ENCODE data around the gene VPS33A. TPM values are rescaled to one million over a fixed set of nuclear protein-coding genes. Genes with fewer than 3 reads are reported as not detected.

Gene VPS33A
- total RNA-seq, 1 experiment from 2014 or later: 35.2 TPM

- Histone ChIP-seq H3K4me3 (ENCODE audit: low read depth in 2 of 2, low read length in 2 of 2) (no peak overlapping the region), H3K9me3 (ENCODE audit: control insufficient read depth, insufficient read depth, low read depth, low read length) (no peaks in the 10 kb centered on the region), H3K4me1 (ENCODE audit: control insufficient read depth, insufficient read depth, low read length) (no peaks in the 10 kb centered on the region), H3K27ac (ENCODE audit: low read length) (no peak overlapping the region), H3K36me3 (ENCODE audit: control insufficient read depth, insufficient read depth, low read length) (peaks cover 23% of the 10 kb centered on the region), H3K27me3 (ENCODE audit: control insufficient read depth, insufficient read depth, low read length) (no peaks in the 10 kb centered on the region)
- TF ChIP-seq CTCF (IDR thresholded peaks at IDR 0.05) (no peak; the same call in none of the 2 replicates), POLR2AphosphoS5 (IDR thresholded peaks at IDR 0.05; ENCODE audit: low read depth, low read length) (no peak), SIN3A (IDR thresholded peaks at IDR 0.05; ENCODE audit: borderline replicate concordance, insufficient read depth, low read depth, low read length) (no peak), TCF7L2 (IDR thresholded peaks at IDR 0.05; ENCODE audit: low read depth, low read length) (no peak)
- TF ChIP-seq, protein P1, sequence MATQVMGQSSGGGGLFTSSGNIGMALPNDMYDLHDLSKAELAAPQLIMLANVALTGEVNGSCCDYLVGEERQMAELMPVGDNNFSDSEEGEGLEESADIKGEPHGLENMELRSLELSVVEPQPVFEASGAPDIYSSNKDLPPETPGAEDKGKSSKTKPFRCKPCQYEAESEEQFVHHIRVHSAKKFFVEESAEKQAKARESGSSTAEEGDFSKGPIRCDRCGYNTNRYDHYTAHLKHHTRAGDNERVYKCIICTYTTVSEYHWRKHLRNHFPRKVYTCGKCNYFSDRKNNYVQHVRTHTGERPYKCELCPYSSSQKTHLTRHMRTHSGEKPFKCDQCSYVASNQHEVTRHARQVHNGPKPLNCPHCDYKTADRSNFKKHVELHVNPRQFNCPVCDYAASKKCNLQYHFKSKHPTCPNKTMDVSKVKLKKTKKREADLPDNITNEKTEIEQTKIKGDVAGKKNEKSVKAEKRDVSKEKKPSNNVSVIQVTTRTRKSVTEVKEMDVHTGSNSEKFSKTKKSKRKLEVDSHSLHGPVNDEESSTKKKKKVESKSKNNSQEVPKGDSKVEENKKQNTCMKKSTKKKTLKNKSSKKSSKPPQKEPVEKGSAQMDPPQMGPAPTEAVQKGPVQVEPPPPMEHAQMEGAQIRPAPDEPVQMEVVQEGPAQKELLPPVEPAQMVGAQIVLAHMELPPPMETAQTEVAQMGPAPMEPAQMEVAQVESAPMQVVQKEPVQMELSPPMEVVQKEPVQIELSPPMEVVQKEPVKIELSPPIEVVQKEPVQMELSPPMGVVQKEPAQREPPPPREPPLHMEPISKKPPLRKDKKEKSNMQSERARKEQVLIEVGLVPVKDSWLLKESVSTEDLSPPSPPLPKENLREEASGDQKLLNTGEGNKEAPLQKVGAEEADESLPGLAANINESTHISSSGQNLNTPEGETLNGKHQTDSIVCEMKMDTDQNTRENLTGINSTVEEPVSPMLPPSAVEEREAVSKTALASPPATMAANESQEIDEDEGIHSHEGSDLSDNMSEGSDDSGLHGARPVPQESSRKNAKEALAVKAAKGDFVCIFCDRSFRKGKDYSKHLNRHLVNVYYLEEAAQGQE (IDR thresholded peaks at IDR 0.05; ENCODE audit: insufficient read depth in 1 of 2, low read depth in 2 of 2, low read length in 1 of 2): no peak
- in situ Hi-C loops (cut with HindIII; ENCODE audit: low pct_unique_long_range_greater_than_20kb, low sequenced_read_pairs) (no loop called here), intact Hi-C loops (cut with micrococcal nuclease; ENCODE audit: unreplicated experiment) (no loop called here)
- CTCF ChIA-PET: interaction anchor here (0.6 kb wide), 1 partner anchor 236 kb away, joined by 4 read pairs; no protein-coding TSS in a partner anchor
- POLR2A ChIA-PET: no interaction called here
- DNase-seq (ENCODE audit: low read depth, low spot score): no peak
- no TSS peak for BruUV-seq (replicated peaks)
- ATAC-seq: 0 out of 2 replicates have a peak, but pooled peaks have one; percentile 48
Measured at GRCh38 chr12:122306407-122306806, 40.1 kb upstream of the VPS33A start.

DNA sequence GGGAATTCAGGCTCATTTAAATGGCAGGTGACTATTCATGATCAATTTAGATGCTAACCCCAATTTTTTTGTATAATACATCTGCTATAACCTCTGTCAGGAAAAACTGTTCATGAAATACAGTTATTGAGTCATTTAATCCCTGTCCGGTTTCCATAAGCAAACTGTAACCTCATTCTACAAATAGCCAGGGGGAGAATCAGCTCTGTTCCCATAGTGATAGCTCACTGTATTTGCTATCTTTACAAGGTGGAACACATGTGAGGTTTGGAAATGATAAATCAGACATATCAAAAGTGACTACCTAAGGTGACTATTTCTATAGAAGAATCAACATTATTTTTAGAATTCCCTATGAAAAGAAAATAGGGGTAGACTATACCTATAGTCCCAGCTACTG, 38.6 kb upstream of the VPS33A start:
- no TSS peak for BruUV-seq (replicated peaks)
- Histone ChIP-seq H3K36me3 (ENCODE audit: control insufficient read depth, insufficient read depth, low read length) (peaks cover 16% of the 10 kb centered on the region), H3K27me3 (ENCODE audit: control insufficient read depth, insufficient read depth, low read length) (no peaks in the 10 kb centered on the region), H3K9me3 (ENCODE audit: control insufficient read depth, insufficient read depth, low read depth, low read length) (no peaks in the 10 kb centered on the region), H3K4me3 (ENCODE audit: low read depth in 2 of 2, low read length in 2 of 2) (no peak overlapping the region), H3K27ac (ENCODE audit: low read length) (no peak overlapping the region), H3K4me1 (ENCODE audit: control insufficient read depth, insufficient read depth, low read length) (no peaks in the 10 kb centered on the region)
- DNase-seq (ENCODE audit: low read depth, low spot score) (no peak), ATAC-seq (no peak)
- CTCF ChIA-PET: no interaction called here
- POLR2A ChIA-PET: interaction anchor here (0.6 kb wide), 1 partner anchor 151 kb away, joined by 3 read pairs; no protein-coding TSS in a partner anchor
- no peak for TF ChIP-seq TCF7L2 (IDR thresholded peaks at IDR 0.05; ENCODE audit: low read depth, low read length)
- TF ChIP-seq, protein P1 (IDR thresholded peaks at IDR 0.05; ENCODE audit: insufficient read depth in 1 of 2, low read depth in 2 of 2, low read length in 1 of 2): no peak
- no peak for TF ChIP-seq SIN3A (IDR thresholded peaks at IDR 0.05; ENCODE audit: borderline replicate concordance, insufficient read depth, low read depth, low read length)
- TF ChIP-seq POLR2AphosphoS5 (IDR thresholded peaks at IDR 0.05; ENCODE audit: low read depth, low read length): no peak
- TF ChIP-seq CTCF (IDR thresholded peaks at IDR 0.05): no peak
- in situ Hi-C loops (cut with HindIII; ENCODE audit: low pct_unique_long_range_greater_than_20kb, low sequenced_read_pairs): no loop called here
- intact Hi-C loops (cut with micrococcal nuclease; ENCODE audit: unreplicated experiment): no loop called here

All from Panc1 (cell line).